ENCODE results near the gene BAD.

Gene BAD

DNA sequence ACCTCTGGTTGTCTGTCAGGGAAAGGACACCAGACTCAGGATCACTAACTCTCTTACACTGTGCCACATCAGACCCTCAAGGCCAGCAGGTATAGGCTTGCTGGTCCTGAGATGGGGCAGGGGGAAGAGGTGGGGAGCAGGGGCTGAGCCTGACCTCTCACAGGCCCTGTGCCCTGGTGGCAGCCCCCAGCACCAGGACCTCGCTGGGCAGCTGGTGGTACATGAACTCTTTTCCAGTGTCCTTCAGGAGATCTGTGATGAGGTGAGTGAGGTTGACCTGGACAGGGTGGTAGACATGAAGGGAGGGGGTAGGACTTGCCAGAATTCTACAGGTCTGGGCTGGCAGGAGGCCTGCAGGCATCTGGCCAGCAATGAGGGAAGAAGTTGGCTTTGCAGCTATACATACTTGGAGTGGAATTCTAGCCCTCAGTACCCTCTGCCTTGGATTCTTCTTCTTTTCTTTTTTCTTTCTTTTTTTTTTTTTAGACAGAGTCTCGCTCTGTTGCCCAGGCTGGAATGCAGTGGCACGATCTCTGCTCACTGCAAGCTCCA, 57.0 kb downstream of the BAD start:
- DNase-seq (ENCODE audit: low read depth), result no peak

DNA sequence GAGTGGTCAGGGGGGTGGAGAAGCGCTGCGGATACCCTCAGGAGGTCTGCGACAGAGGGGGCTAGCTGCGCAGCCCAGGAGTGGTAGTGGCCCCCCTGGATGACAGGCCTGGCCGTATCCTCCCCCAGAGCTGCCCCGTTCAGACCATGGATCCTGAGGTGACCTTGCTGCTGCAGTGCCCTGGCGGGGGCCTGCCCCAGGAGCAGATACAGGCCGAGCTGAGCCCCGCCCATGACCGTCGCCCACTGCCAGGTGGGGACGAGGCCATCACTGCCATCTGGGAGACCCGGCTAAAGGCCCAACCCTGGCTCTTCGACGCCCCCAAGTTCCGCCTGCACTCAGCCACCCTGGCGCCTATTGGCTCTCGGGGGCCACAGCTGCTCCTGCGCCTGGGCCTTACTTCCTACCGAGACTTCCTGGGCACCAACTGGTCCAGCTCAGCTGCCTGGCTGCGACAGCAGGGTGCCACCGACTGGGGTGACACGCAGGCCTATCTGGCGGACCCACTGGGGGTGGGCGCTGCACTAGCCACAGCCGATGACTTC, 57.9 kb downstream of the BAD start:
- DNase-seq (ENCODE audit: low read depth), result peak; percentile 60

DNA sequence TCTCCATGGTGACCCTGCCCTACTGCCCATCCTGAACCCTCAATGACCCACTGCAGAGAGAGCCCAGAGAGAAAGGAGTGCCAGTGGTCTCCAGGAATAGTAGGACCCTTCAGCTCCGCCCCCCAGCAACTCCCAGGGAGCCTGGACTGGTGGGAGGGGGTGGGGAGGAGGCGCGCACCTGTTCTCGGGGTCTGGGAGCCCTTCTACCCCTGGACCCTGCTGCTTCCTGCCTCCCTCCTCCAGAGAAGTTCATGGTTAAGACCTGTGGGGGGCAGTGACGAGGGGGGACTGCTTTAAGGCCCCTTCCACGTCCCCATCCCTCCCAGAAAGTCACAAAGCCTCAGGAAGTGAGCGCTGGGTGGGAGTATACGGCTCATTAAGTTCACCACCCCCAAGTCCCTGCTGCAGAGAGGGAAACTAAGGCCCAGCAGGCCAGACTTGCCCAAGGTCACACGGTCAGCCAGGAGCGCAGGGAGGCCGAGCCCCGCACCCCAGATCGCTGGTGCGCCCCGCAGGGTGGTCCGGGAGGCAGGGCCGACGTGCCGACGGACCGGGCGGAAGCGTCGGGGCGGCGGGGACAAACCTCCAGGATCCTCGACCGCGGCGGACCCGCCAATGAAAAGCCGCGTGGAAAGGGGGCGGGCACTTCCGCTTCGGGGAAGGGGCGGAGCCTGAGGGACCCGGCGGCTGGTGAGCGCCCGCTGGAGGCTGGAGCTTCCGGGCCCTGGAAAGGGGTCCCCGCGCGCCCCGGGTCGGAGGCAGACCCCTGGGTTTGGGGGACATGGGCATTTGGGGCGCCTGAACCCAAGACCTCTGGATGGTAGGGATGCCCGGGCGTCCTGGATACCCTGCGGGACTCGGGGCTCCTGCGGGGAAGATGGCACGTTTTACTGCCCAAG, 58.6 kb downstream of the BAD start, which contains the start of the genes NUDT22 and TRPT1:
NUDT22 (plus strand) TSS at position 667 of the 899 bp plus-strand sequence. CDS start 379 bp downstream, outside the sequence.
TRPT1 (minus strand) TSS at position 579 of the 899 bp plus-strand sequence; CDS start at position 253, 326 bp downstream.
- peak; percentile 81 for DNase-seq (ENCODE audit: low read depth)

GRCh38 chr11:64224891-64225607, 59.4 kb downstream of the BAD start:
- DNase-seq (ENCODE audit: low read depth), result no peak

GRCh38 chr11:64224151-64224890, 60.1 kb downstream of the BAD start:
- no peak for DNase-seq (ENCODE audit: low read depth)

- DNase-seq (ENCODE audit: low read depth), result no peak
Measured at GRCh38 chr11:64223001-64223651, 61.3 kb downstream of the BAD start.

- no peak for DNase-seq (ENCODE audit: low read depth)
Measured at GRCh38 chr11:64222651-64223000, 61.8 kb downstream of the BAD start.

- no peak for DNase-seq (ENCODE audit: low read depth)
Measured at GRCh38 chr11:64220798-64221197, 63.7 kb downstream of the BAD start.

GRCh38 chr11:64220271-64220670, 64.2 kb downstream of the BAD start:
- DNase-seq (ENCODE audit: low read depth), result no peak
